Fibroblast of lung (primary cell): Measurements from ENCODE around the gene OR2AT4.

Experiments
- CTCF ChIP-seq, 2 donors: IDR thresholded peaks in 1 of 2; conservative IDR thresholded peaks in 1 of 2; 1 replicate in 1 of 2; 2 replicates in 1 of 2; pipeline ENCODE4 v1.5.1; 2011 to 2012; ENCODE audit warnings: low read length in 2 of 2, control low read depth in 1 of 2, inconsistent platforms in 1 of 2, low read depth in 1 of 2, mild to moderate bottlenecking in 1 of 2
- EZH2 ChIP-seq: IDR thresholded peaks from 2 replicates; pipeline ENCODE4 v1.5.1; 2012; ENCODE audit warnings: low read length, control low read depth, mild to moderate bottlenecking; ENCODE audit errors: missing control alignments

- TF ChIP-seq CTCF (conservative IDR thresholded peaks at IDR 0.05 in 1 of 2, IDR thresholded peaks at IDR 0.05 in 1 of 2; ENCODE audit: low read depth in 1 of 2, low read length in 2 of 2) (no peak), EZH2 (no peak)
These were observed 39.9 kb downstream of the OR2AT4 start for GRCh38 chr11:75056814-75057213.
